Measurements from ENCODE around the gene TUBA4A.

Gene TUBA4A

GRCh38 chr2:219218732-219219701, 34.7 kb downstream of the TUBA4A start, which contains the start of gene ABCB6:
TSS of gene ABCB6 (minus strand) at chr2:219218958. CDS start at chr2:219218673, 285 bp downstream.
- peak within 1 kb of the TSS; percentile 56 for H3K4me3 ChIP-seq (ENCODE audit: control insufficient read depth, low read depth, low read length)
- peak; percentile 90 for DNase-seq (ENCODE audit: low read depth)
- TF ChIP-seq, protein P1, sequence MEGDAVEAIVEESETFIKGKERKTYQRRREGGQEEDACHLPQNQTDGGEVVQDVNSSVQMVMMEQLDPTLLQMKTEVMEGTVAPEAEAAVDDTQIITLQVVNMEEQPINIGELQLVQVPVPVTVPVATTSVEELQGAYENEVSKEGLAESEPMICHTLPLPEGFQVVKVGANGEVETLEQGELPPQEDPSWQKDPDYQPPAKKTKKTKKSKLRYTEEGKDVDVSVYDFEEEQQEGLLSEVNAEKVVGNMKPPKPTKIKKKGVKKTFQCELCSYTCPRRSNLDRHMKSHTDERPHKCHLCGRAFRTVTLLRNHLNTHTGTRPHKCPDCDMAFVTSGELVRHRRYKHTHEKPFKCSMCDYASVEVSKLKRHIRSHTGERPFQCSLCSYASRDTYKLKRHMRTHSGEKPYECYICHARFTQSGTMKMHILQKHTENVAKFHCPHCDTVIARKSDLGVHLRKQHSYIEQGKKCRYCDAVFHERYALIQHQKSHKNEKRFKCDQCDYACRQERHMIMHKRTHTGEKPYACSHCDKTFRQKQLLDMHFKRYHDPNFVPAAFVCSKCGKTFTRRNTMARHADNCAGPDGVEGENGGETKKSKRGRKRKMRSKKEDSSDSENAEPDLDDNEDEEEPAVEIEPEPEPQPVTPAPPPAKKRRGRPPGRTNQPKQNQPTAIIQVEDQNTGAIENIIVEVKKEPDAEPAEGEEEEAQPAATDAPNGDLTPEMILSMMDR (conservative IDR thresholded peaks at IDR 0.05; ENCODE audit: control insufficient read depth, insufficient read depth, low read depth, low read length): no peak

GRCh38 chr2:219218217-219218731, 35.4 kb downstream of the TUBA4A start:
- DNase-seq (ENCODE audit: low read depth): peak; percentile 64
- TF ChIP-seq, protein P1 (conservative IDR thresholded peaks at IDR 0.05; ENCODE audit: control insufficient read depth, insufficient read depth, low read depth, low read length): no peak
- H3K4me3 ChIP-seq (ENCODE audit: control insufficient read depth, low read depth, low read length): peak overlapping the region; percentile 56

DNA sequence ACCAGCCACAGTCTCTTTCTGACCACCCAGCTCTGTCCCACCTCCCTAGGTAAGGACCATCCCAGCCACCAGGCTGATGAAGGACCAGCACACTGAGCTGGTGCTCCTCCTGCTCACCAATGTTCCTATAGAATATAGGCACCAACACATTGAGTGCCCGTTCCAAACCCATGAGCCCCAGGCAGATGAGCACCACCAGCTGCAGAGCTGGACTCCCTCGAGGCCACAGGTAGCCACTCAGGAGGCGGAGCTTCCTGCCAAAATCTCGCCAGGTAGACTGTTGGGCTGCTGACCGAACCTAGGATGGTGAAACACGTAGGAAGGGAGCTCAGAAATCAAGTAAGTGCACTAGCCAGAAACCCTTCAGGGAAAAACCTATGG, 37.2 kb downstream of the TUBA4A start:
- DNase-seq (ENCODE audit: low read depth): no peak
- TF ChIP-seq, protein P1 (conservative IDR thresholded peaks at IDR 0.05; ENCODE audit: control insufficient read depth, insufficient read depth, low read depth, low read length): no peak
- no peak overlapping the region for H3K4me3 ChIP-seq (ENCODE audit: control insufficient read depth, low read depth, low read length)

GRCh38 chr2:219215871-219216534, 37.7 kb downstream of the TUBA4A start:
- no peak for DNase-seq (ENCODE audit: low read depth)
- TF ChIP-seq, protein P1 (conservative IDR thresholded peaks at IDR 0.05; ENCODE audit: control insufficient read depth, insufficient read depth, low read depth, low read length): no peak
- no peak overlapping the region for H3K4me3 ChIP-seq (ENCODE audit: control insufficient read depth, low read depth, low read length)

- TF ChIP-seq, protein P1 (conservative IDR thresholded peaks at IDR 0.05; ENCODE audit: control insufficient read depth, insufficient read depth, low read depth, low read length): no peak
- no peak overlapping the region for H3K4me3 ChIP-seq (ENCODE audit: control insufficient read depth, low read depth, low read length)
- no peak for DNase-seq (ENCODE audit: low read depth)
Observed at GRCh38 chr2:219214786-219215185, 38.9 kb downstream of the TUBA4A start.

DNA sequence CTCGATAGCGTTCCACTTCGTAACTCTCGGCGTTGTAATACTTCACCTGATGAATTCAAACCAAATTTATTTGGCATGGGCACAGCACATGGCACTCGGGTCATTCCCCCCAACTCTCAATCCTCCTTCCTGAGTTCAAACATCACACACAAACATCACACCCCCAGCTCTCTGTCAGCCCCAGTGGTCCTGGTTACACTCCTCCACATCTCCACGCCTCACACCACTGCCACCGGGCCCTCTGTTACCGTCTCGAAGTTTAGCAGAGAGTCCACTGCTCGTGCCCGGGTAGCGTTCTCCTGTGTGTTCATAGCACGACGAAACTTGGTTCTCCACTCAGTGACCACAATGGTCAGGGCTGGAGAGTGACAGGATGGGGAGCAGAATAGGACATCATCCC, 39.6 kb downstream of the TUBA4A start:
- TF ChIP-seq, protein P1 (conservative IDR thresholded peaks at IDR 0.05; ENCODE audit: control insufficient read depth, insufficient read depth, low read depth, low read length): no peak
- DNase-seq (ENCODE audit: low read depth): no peak
- no peak overlapping the region for H3K4me3 ChIP-seq (ENCODE audit: control insufficient read depth, low read depth, low read length)

All from fibroblast of mammary gland (primary cell).